ENCODE results near the gene MTMR2. TPM values are rescaled to one million over a fixed set of nuclear protein-coding genes. Genes with fewer than 3 reads are reported as not detected.

MTMR2 gene
- total and polyA plus RNA-seq, 10 of the 15 experiments (the other 5 are each of a cell fraction or from before 2014, with no cell fraction given), result 7.6 to 46.6 (median 22.5) TPM

DNA sequence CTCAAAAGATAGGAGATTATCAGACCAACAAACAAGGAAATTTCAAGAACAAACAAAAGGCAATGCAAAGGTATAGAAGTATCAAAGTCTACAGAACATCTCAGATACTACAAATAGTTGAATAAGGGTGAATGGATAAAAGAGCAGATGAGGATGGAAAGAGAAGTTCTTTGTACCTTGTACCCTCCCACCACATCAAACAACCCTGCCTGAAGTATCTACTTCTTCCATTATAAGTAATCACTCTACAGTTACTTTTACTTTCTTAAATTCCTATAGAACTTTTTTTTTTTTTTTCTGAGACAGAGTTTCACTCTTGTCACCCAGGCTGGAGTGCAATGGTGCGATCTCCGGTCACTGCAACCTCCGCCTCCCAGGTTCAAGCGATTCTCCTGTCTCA, 35.1 kb downstream of the MTMR2 start:
- Histone ChIP-seq H4K20me1 (ENCODE audit: control insufficient read depth, insufficient read depth) (no peaks in the 10 kb centered on the region), H3K27ac (ENCODE audit: control insufficient read depth, insufficient read depth) (no peak overlapping the region), H3K9ac (ENCODE audit: control insufficient read depth, insufficient read depth, low read length) (no peak overlapping the region), H2AFZ (ENCODE audit: control insufficient read depth, low read depth, low read length) (no peak overlapping the region), H3K4me3 (no peak overlapping the region), H3K4me1 (ENCODE audit: control insufficient read depth, insufficient read depth, low read length) (no peaks in the 10 kb centered on the region), H3K9me3 (replicated peaks; ENCODE audit: control insufficient read depth, insufficient read depth, low read length) (no peaks in the 10 kb centered on the region), H3K79me2 (ENCODE audit: control insufficient read depth, insufficient read depth, low read length) (no peaks in the 10 kb centered on the region), H3K4me2 (ENCODE audit: control insufficient read depth, insufficient read depth) (no peak overlapping the region), H3K36me3 (ENCODE audit: control insufficient read depth in 2 of 2, insufficient read depth in 2 of 2, low read length in 1 of 2) (no peaks in the 10 kb centered on the region), H3K27me3 (replicated peaks in 1 of 2; ENCODE audit: control insufficient read depth in 2 of 2, insufficient read depth in 2 of 2, low read length in 1 of 2) (no peaks in the 10 kb centered on the region)
- in situ Hi-C loops (cut with MboI) (no loop called here), intact Hi-C loops (cut with micrococcal nuclease; ENCODE audit: unreplicated experiment) (no loop called here)
- POLR2A ChIA-PET, result no interaction called here
- DNase-seq (ENCODE audit: low read depth, low spot score) (no peak), ATAC-seq (no peak), FAIRE-seq (no peak)
- 97% methylated on average over 4 of the region's 4 CpGs for WGBS (ENCODE audit: insufficient coverage, insufficient replicate concordance, low lambda C conversion rate, missing lambda C conversion rate)
- SMC1A ChIA-PET (ENCODE audit: uncharacterized antibody, unreplicated experiment), result no interaction called here
- CTCF ChIA-PET, result no interaction called here
- TF ChIP-seq, protein P1, sequence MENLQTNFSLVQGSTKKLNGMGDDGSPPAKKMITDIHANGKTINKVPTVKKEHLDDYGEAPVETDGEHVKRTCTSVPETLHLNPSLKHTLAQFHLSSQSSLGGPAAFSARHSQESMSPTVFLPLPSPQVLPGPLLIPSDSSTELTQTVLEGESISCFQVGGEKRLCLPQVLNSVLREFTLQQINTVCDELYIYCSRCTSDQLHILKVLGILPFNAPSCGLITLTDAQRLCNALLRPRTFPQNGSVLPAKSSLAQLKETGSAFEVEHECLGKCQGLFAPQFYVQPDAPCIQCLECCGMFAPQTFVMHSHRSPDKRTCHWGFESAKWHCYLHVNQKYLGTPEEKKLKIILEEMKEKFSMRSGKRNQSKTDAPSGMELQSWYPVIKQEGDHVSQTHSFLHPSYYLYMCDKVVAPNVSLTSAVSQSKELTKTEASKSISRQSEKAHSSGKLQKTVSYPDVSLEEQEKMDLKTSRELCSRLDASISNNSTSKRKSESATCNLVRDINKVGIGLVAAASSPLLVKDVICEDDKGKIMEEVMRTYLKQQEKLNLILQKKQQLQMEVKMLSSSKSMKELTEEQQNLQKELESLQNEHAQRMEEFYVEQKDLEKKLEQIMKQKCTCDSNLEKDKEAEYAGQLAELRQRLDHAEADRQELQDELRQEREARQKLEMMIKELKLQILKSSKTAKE (IDR thresholded peaks at IDR 0.05; ENCODE audit: low read depth, poor library complexity, severe bottlenecking), result no peak
- no peak for TF ChIP-seq HDAC6 (IDR thresholded peaks at IDR 0.05; ENCODE audit: unreplicated experiment)
- TF ChIP-seq, protein P2, sequence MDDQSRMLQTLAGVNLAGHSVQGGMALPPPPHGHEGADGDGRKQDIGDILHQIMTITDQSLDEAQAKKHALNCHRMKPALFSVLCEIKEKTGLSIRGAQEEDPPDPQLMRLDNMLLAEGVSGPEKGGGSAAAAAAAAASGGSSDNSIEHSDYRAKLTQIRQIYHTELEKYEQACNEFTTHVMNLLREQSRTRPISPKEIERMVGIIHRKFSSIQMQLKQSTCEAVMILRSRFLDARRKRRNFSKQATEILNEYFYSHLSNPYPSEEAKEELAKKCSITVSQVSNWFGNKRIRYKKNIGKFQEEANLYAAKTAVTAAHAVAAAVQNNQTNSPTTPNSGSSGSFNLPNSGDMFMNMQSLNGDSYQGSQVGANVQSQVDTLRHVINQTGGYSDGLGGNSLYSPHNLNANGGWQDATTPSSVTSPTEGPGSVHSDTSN (IDR thresholded peaks at IDR 0.05; ENCODE audit: insufficient replicate concordance, low read depth, low read length), result no peak
- no peak for TF ChIP-seq RAD21 (IDR thresholded peaks at IDR 0.05; ENCODE audit: insufficient read depth, low read depth, low read length)
- TF ChIP-seq, protein P3, sequence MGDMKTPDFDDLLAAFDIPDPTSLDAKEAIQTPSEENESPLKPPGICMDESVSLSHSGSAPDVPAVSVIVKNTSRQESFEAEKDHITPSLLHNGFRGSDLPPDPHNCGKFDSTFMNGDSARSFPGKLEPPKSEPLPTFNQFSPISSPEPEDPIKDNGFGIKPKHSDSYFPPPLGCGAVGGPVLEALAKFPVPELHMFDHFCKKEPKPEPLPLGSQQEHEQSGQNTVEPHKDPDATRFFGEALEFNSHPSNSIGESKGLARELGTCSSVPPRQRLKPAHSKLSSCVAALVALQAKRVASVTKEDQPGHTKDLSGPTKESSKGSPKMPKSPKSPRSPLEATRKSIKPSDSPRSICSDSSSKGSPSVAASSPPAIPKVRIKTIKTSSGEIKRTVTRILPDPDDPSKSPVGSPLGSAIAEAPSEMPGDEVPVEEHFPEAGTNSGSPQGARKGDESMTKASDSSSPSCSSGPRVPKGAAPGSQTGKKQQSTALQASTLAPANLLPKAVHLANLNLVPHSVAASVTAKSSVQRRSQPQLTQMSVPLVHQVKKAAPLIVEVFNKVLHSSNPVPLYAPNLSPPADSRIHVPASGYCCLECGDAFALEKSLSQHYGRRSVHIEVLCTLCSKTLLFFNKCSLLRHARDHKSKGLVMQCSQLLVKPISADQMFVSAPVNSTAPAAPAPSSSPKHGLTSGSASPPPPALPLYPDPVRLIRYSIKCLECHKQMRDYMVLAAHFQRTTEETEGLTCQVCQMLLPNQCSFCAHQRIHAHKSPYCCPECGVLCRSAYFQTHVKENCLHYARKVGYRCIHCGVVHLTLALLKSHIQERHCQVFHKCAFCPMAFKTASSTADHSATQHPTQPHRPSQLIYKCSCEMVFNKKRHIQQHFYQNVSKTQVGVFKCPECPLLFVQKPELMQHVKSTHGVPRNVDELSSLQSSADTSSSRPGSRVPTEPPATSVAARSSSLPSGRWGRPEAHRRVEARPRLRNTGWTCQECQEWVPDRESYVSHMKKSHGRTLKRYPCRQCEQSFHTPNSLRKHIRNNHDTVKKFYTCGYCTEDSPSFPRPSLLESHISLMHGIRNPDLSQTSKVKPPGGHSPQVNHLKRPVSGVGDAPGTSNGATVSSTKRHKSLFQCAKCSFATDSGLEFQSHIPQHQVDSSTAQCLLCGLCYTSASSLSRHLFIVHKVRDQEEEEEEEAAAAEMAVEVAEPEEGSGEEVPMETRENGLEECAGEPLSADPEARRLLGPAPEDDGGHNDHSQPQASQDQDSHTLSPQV (IDR thresholded peaks at IDR 0.05), result no peak
- TF ChIP-seq, protein P4, sequence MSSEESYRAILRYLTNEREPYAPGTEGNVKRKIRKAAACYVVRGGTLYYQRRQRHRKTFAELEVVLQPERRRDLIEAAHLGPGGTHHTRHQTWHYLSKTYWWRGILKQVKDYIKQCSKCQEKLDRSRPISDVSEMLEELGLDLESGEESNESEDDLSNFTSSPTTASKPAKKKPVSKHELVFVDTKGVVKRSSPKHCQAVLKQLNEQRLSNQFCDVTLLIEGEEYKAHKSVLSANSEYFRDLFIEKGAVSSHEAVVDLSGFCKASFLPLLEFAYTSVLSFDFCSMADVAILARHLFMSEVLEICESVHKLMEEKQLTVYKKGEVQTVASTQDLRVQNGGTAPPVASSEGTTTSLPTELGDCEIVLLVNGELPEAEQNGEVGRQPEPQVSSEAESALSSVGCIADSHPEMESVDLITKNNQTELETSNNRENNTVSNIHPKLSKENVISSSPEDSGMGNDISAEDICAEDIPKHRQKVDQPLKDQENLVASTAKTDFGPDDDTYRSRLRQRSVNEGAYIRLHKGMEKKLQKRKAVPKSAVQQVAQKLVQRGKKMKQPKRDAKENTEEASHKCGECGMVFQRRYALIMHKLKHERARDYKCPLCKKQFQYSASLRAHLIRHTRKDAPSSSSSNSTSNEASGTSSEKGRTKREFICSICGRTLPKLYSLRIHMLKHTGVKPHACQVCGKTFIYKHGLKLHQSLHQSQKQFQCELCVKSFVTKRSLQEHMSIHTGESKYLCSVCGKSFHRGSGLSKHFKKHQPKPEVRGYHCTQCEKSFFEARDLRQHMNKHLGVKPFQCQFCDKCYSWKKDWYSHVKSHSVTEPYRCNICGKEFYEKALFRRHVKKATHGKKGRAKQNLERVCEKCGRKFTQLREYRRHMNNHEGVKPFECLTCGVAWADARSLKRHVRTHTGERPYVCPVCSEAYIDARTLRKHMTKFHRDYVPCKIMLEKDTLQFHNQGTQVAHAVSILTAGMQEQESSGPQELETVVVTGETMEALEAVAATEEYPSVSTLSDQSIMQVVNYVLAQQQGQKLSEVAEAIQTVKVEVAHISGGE (CRISPR knock-in tag; IDR thresholded peaks at IDR 0.05), result no peak
- no peak for TF ChIP-seq SMAD1 (IDR thresholded peaks at IDR 0.05; ENCODE audit: low read depth, partially characterized antibody)
- no peak for TF ChIP-seq BCL11A (IDR thresholded peaks at IDR 0.05; ENCODE audit: low read depth, low read length)
- no peak for TF ChIP-seq SREBF1 (IDR thresholded peaks at IDR 0.05; ENCODE audit: low read length)
- TF ChIP-seq MYC (IDR thresholded peaks at IDR 0.05; ENCODE audit: insufficient read depth, insufficient read length, insufficient replicate concordance, low read length, severe bottlenecking), result no peak
- no peak for TF ChIP-seq NFYB (IDR thresholded peaks at IDR 0.05; ENCODE audit: insufficient read depth, low read depth, low read length)
- no peak for TF ChIP-seq MTA2 (IDR thresholded peaks at IDR 0.05; ENCODE audit: low read depth)
- TF ChIP-seq FOXK2 (IDR thresholded peaks at IDR 0.05), result no peak
- no peak for TF ChIP-seq MEF2A (IDR thresholded peaks at IDR 0.05; ENCODE audit: insufficient read depth, low read depth, low read length)
- RAD21 ChIA-PET (ENCODE audit: unreplicated experiment), result no interaction called here
- no TSS peak for BruUV-seq (replicated peaks)
